ENCODE measurements around the gene LPIN2.

Gene LPIN2

GRCh38 chr18:3002732-3003131 lies 10.2 kb downstream of the LPIN2 start:
- TF ChIP-seq CTCF (IDR thresholded peaks at IDR 0.05; ENCODE audit: borderline replicate concordance, insufficient read depth, low read depth, low read length): no peak
- no peak overlapping the region for H3K4me3 ChIP-seq (ENCODE audit: low read depth, low read length)

GRCh38 chr18:2998644-2999043 lies 14.3 kb downstream of the LPIN2 start:
- H3K4me3 ChIP-seq (ENCODE audit: low read depth, low read length): no peak overlapping the region
- no peak for TF ChIP-seq CTCF (IDR thresholded peaks at IDR 0.05; ENCODE audit: borderline replicate concordance, insufficient read depth, low read depth, low read length)

- H3K4me3 ChIP-seq (ENCODE audit: low read depth, low read length): no peak overlapping the region
- no peak for TF ChIP-seq CTCF (IDR thresholded peaks at IDR 0.05; ENCODE audit: borderline replicate concordance, insufficient read depth, low read depth, low read length)
These were observed 14.9 kb downstream of the LPIN2 start for GRCh38 chr18:2997846-2998564.

GRCh38 chr18:2997429-2997828 lies 15.5 kb downstream of the LPIN2 start:
- no peak for TF ChIP-seq CTCF (IDR thresholded peaks at IDR 0.05; ENCODE audit: borderline replicate concordance, insufficient read depth, low read depth, low read length)
- H3K4me3 ChIP-seq (ENCODE audit: low read depth, low read length): no peak overlapping the region

- no peak overlapping the region for H3K4me3 ChIP-seq (ENCODE audit: low read depth, low read length)
- peak; percentile 68 for TF ChIP-seq CTCF (IDR thresholded peaks at IDR 0.05; ENCODE audit: borderline replicate concordance, insufficient read depth, low read depth, low read length)
These were observed 18.1 kb downstream of the LPIN2 start for GRCh38 chr18:2994603-2995432.

GRCh38 chr18:2994020-2994589 lies 18.8 kb downstream of the LPIN2 start:
- no peak for TF ChIP-seq CTCF (IDR thresholded peaks at IDR 0.05; ENCODE audit: borderline replicate concordance, insufficient read depth, low read depth, low read length)
- H3K4me3 ChIP-seq (ENCODE audit: low read depth, low read length): no peak overlapping the region

Measured in GM12875 (cell line).